GM18519 (cell line): ENCODE results near the gene ZNF423.

Experiments
- ATAC-seq: cut with Tn5 transposase; IDR thresholded peaks from one replicate; pipeline ENCODE4 v1.9.1; 2021; ENCODE audit warnings: mild to moderate bottlenecking, moderate library complexity; ENCODE audit not compliant: unreplicated experiment, low FRiP score

ZNF423 gene

DNA sequence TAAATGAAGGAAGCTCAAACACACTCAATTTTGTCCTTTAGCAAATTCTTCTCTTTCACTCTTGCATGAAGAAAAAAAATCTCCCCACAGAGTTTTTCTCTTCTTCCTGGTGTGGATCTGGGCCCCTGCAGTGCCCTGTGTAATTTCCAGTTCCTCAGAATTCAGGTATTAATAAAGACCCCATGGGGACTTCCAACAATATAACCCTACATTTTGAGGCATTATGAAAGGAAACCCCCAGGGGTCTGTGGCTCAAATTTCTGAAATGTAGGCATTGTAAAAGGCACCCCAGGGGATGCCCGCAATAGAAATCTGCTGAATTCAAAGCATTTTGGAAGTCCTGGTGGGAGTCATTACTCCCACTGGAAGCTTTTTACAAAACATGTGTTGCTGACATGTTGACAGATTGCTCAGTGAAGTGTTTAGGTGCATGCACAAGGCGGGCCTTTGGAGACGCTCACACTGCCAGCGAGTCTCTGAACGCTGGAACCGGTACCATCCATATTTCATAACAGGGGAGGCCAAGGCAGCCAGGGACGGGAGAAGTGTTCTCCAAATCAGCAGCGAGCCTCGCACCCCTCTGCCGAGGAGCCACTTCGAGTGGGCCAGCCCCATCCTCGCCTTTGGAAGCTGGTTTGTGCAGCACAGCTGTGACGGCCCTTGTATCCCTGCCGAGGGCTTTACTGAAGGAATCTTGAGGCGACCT lies 154.0 kb downstream of the ZNF423 start:
- no peak for ATAC-seq

DNA sequence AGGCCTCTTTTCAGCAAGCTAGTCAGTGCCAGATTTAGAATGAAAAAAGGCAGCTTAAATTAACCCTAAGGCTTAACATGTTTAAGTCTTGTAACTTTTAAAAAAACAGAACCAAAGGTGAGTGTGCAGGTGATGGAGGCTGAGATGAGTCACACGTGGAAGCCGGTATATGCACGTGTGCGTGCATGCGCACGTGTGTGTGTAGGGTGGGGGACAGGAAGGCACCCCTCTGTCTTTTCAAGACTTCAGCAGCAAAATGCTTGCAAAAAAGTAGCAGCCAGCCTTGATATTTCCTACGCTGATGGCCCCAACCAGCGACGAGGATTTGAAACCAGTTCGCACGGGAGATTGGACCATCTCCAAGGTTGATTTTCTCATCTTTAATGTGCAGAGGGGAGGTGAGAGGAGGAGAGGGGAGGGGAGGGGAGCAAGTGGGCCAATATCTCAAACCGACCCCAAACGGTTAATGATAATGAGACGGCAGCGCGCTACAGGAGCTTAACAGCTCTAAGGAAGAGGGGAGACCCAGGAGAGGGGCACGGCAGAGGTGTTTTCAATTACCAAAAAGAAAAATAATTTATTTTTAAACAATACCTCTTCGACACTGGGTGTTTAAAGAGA lies 154.7 kb downstream of the ZNF423 start:
- no peak for ATAC-seq

DNA sequence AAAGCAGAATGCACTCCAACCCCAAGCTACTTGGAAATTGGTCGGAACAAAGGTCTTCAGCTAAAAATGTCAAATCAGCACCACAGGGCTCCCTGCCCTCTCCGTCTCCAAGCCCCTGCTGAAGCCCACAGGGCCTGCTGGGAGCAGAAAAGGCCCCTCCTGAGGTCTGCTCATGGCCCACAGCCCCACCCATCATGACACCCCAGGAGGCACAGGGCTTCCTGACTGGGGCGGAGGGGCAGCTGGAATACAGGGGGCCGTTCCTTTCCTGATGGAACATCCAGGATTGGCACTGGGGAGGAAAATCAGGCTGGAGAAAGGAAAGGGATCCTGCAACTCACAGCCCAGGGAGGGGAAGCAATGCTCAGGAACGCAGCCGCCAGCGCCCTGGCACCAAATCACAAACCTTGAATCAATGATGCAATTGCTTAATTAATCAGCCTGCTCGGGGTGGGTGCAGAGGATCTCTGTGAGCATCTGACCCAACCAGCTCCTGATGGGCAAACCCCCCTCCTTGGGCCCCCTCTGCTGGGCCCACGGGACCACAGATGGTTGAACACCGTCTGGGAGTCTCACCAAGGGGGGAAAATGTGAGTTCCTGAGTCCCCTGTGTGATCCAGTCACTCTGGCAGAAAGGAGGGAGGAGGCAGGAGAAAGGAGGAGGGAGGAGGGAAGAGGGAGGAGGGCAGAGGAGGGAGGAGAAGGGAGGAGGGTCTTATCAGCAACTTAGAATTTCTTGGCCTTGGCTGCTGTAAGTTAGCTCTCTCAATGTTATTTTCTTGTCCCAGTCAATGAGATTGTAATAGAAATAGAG lies 155.5 kb downstream of the ZNF423 start:
- ATAC-seq, result no peak

DNA sequence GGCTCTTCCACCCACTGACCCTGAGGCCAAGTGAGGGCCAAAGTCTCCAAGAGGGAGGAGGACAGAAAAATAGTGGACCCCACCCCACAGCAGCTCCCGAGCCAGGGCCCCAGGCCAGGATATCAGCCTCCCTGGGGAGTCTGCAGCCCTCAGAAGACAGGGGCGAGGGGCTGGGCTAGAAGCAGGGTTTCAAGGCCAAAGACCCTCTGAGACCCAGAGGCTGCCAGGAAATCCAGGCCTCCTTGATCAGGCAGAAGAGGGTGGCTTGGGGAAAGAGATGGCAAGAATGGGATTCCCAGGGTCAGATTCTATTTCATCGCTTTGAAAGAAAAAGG lies 156.1 kb downstream of the ZNF423 start:
- ATAC-seq, result no peak

DNA sequence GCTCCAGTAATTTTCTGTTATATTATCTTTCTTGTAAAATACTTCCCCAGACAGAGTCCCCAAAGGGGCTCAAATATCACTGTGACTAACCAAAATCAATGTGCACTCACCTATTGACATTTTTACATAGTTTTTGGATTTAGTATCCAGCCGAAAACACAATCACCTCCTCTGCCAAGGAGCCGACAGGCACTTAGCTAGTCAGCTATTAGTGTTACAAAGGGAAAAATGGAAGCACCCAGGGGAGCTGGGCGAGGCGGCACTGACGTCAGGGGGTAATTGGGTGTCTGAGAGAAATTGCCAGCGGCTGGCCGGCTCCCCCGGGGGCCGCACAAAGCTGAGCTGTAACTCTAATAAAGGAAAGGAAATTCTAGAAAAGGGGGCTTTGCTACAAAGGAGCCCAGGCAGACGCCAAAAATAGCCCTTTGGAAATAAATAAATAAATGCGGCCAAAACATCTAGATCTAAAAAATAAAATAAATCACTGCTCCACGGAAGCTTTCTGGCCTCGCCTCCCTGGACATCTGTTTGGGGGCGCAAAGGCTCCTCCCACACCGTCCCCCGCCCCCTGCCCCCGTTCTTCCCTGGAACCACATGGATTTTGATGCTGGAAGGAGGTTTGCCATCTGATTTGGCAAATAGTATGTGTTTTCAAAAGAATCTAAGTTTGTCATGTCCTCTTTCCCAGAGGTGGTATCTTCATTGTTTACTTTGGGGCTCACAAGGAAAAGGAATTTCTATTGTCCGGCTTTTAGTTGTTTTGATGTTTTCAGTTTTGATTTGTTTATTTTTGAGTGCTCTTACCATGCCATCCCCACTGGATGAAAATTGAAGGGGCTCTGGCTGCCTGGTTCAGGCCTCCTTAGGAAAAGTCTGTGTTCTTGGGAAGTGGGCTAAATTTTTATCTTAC lies 156.7 kb downstream of the ZNF423 start:
- ATAC-seq, result no peak

DNA sequence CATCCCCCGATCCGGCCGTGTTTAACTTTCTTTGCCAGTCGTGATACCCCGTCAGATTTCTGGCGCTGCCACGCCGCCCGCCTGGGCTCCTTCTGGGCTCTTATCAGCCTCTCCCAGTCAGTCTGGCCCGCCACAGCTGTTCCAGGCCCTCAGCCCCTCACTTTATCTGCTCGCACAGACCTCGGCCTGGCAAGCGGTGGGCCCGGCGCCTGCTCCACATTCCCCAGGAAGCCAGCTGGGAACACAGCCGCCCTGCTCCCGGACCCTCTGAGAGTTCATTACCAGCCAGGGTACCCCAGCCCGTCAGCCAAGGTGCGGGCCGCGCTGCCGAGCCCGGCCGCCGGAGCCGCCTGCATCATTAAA lies 157.5 kb downstream of the ZNF423 start:
- no peak for ATAC-seq

DNA sequence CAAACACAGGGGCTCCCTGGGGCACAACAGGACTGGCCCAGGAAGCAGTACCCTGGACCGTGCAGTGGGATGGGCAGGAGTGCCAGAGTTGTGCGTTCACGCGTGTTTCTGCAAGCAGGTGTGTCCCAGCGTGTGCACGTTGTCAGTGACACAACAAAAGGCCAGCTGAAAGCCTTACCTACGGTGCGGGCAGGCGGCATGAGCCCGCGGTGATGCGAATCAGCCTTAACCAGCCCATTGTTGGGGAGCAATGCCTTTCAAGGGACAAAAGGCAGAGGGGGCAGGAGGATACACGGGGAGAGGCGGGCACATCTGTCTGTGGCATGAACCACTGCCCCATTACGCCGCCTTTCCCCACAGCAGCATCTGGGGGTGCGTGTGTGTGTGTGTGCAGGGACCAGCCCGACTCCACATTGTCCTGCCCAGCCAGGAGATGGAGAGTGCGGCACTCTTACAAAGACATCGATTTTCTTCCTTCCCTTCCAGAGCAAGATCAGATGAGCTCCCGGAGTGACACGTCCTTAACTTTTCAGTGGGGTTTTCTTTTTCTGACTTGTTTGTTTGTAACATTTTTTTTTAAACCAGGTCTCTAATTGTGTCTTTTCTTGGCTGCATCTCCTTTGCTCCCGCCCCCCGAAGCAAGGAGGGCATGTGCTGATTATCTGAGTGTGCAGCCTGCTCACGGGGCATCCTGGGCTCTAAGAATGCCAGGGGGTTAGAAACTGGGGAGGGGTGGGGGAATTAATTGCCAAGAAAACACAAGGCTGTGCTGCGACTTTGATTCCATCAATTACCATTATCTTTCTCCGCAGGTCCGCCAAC lies 158.1 kb downstream of the ZNF423 start:
- no peak for ATAC-seq

DNA sequence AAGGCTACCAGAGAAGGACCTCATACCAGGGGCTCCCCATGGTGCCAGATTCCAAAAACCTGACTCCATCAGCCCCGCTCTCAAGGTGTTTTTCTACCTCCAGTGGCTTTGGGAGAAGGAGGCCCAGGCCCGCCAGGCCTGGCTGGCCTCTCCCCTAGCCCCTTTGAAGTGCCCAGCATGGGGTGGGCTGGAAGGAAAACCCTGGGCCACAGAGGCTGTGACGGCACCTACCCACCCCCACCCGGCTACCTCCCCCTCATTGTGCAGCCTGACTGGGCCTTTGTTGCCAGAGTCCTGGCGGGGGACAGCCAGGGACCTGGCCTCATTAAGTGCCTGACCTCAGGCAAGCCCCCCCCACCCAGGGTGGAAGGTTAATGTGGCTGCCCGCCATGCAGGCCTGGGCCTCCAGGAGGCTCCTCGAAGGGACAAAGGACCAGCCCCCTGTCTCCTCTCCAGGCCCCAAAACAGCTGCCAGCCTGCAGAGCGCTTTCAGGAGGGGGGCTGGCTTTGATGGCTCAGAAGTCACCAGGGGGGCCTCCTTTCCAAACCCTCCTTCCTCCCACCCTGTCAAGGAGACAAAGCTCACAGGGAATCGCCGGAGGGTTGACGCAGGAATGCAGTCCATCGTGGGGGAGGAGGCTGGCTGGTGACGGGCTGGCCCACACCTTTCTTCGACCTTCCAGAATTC lies 159.4 kb downstream of the ZNF423 start:
- ATAC-seq, result no peak

DNA sequence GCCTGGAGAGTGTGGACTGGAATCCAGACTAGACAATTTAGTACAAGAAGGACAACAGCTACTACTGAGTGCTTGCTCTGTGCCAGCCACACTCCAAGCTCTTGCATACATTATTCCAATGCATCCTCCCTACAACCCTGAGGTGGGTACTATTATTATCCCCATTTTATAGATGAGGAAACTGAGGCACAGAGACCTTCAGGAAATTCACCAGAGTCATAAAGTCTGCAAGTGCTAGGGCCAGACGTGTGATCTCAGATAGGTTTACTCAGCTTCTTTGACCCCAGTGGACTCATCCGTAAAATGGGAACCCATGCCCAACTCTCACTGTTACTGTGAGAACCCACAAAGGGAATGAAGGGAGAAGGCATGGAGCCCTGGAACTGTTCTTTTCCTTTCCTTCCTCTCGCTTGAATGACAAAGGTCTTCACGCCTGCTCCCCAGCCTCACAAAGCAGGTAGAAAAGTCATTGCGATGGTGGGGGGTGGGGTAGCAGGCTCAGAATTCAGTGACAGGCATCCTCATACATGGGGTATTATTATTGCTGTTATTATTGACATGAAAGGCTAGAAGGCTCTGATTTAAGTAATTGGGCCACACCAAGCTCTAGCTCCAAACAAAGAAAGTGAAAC lies 160.0 kb downstream of the ZNF423 start:
- no peak for ATAC-seq

DNA sequence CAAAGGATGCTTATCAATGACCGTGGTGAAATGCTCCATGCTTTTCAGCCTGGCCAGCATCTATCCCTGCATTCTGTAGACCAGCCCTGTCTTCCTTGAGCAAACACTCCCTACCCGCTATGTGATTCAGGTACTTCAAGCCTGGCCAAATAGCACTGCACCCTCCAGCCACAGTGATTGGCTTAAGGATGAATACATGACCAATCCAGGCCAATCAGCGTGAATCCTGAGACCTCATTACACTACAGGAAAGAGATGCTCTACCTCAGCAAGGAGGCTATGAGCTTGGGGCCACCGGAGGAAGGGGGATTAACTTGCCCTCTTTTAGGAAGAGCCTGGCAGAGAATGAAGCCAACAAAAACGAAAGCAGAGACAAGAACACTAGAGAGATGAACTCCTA lies 162.5 kb downstream of the ZNF423 start:
- no peak for ATAC-seq

DNA sequence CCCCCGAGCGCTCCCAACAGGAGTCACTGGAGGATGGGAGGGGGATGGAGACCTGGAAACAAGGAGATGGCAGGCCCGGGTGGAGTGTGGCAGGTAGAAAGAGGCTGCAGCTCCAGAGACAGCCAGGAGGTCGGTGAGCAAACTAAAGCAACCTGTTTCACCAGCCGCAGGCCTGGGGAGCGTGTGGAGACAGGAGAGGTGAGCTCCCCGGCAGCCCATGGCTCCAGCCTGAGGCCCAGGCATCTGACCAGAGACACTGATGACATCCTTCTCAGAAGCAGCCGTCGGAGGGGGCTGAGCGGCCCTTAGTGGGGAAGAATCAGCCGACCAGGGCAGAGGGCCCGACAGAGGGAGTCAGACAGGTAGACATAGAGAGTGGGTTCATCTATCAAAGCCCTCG lies 165.1 kb downstream of the ZNF423 start:
- ATAC-seq, result no peak

DNA sequence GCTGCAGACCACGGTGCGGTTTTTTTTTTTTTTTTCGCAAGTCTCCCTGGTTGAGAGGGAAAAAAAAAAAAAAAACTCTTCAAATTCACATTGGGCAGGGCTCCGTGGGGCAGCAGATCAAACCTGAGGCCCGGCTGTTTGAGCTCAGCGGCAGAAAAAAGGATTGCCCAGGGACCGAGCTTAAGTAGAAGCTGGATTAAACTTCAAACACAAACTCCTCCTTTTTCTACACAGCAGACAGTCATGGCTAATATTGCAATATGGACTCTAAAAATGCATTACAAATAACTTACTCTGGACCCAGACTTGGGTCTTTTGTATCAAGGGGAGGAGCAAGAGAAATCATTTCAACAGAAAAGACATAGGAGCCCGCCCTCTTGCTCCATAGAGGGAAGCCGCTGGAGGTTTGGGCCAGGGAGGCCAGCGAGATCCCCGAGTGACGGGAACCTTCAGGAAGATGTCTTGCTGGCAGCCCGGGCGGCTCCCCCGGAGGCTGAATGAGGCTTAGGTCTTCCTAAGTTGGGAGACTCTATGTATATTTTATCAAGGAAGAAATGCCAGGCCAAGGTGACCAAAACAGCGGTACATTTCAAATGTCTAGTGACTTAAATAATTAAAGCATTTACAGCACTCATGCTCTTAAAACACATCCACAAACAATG lies 167.7 kb downstream of the ZNF423 start:
- ATAC-seq, result no peak

DNA sequence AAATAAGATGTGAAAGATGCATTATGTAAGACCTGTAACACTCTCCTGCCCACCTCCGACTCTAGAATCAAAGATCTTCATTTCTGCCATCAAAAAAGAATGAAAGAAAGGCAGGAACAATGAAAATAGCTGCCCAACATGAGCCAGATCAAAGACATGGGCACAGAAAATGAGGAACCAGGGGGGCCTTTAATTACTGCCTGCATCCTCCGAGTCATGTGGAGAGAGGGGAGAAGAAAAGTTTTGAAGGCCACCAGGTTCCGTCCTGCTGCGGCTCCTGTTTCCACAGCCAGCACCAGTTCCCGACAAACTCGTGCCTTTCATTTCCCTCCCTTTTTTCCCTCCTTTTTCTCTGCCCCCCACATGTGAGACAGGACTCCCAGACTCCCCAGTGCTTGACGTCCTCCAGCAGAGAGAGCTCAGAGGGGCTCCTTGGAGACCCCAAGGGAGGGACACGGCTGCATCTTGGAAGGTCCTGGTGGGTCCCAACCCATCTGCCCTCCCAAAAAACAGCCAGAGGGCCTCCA lies 168.4 kb downstream of the ZNF423 start:
- no peak for ATAC-seq

DNA sequence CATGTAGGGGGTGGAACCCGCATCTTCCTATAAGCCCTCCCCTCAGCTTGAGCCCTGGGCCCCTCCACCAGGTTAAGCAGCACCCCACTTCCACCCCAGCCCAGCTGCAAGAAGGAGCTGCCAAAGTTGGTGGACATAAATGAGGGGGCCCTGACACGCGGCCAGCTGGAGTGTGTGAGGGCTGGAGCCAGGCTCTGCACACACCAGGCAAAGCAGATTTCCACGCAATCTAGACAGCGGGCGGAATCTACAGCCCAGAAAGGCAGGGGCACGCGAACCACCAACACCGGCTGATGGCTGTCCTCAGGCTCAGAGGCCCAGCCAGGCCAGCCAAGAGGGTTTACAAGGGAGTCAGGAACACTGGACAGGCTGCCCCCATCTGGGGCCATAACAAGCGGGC lies 171.2 kb downstream of the ZNF423 start:
- ATAC-seq, result no peak

DNA sequence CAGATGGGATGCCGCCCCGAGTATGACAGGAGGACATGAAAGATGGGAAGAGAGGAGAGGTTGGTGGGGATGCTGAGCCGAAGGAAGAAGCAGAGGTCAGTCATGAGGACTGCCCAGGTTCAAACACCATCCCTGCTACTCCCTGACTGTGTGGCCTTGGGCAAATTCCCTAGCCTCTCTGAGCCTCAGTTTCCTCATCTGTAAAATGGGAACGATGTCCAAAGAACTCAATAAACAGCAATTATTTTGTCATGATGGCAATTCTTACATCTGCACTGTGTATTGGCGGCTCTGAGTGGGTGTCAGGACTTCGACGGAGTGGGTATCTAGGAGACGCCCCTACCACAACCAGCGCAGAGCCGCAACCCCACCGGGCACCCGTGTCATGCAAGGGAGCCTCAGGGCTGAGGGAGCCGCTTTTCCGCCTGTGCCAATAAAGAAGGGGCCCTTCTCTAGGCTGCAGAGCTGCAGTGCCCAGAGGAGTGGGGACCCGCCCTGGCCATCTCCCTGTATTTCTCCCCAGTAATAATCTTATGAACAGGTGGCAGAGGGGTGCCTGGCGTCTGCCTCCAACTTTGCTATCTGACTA lies 173.2 kb downstream of the ZNF423 start:
- no peak for ATAC-seq

DNA sequence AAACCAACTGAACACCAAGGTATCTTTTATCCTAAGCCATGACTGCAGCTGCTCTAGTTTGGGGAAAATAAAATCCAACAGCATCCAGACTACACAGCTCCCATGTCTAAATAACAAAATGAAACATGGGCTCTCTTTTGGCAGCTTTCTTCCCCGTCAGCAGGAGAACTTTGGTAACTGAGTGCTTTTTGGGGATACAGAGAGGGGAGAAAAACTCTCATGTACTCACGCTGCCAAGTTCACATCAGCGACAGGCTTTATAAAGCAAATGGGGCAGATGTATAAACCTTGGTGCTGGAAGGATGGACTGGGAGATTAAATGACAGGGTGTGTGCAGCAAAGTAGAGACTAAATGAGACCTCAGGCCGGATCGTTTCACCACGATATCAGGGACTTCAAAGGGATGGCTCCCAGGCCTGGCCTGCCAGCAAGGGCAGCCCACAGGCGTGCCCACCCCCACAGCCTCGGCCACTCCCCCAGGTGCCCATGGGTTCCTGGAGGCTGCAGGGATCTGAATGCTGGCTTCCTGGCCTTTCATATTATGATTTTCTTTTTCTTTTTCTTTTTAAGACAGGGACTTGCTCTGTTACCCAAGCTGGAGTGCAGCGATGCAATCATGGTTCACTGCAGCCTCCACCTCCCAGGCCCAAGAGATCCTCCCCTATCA lies 174.6 kb downstream of the ZNF423 start:
- ATAC-seq, result no peak

DNA sequence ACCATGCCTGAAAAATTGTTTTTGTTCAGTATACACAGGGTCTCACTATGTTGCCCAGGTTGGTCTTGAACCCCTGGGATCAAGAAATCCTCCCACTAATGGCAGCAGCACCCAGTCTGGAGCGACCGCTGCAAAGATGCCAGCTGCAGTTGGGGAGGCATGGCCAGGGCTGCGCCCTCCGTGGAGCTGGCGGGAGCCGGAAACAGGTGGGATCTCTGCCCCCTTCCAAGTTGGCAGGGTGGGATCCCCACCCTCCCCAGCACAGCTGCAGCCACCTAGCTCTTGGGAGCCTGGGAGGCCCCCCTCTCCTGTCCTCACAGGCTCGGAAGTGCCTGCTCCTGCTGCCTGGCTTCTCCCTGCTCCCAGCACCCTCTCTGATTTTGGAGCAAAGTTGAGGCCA lies 176.8 kb downstream of the ZNF423 start:
- ATAC-seq, result no peak
